ENCODE data around the gene NMRK1.

GRCh38 chr9:75128535-75128934, 40.6 kb upstream of the NMRK1 start:
- TF ChIP-seq CTCF (conservative IDR thresholded peaks at IDR 0.05 in 1 of 2, IDR thresholded peaks at IDR 0.05 in 1 of 2; ENCODE audit: extremely low read depth in 1 of 2, insufficient read depth in 1 of 2, low read depth in 1 of 2, low read length in 2 of 2) (no peak), EZH2 (IDR thresholded peaks at IDR 0.05; ENCODE audit: borderline replicate concordance, low read length) (no peak)
